GM18858 (cell line): ENCODE data around the gene UBAC2.
A peak's percentile ranks its signal among the peaks of the same experiment; 100 is the strongest.
"Not testable (repeated sequence)": the region's sequence is repeated elsewhere in the genome, so short reads cannot be mapped to it uniquely, and the experiment has no call there.

Experiments
- ATAC-seq: cut with Tn5 transposase; IDR thresholded peaks from one replicate; pipeline ENCODE4 v1.9.1; 2021; ENCODE audit not compliant: unreplicated experiment

UBAC2 gene

DNA sequence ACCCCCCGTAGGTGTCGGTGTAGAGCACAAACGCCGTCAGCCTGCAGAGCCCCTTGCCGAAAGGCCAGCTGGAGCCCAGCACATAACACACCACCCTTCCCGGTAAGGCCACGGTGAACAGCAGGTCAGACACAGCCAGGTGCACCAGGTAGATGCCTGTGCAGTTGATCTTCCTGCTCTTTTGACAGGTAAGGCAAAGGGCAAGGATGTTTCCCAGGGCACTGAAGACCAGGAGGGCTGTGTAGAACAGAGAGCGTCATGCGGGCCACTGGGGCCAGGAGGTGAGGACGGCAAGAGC lies 208.0 kb downstream of the UBAC2 start:
- ATAC-seq, result no peak

DNA sequence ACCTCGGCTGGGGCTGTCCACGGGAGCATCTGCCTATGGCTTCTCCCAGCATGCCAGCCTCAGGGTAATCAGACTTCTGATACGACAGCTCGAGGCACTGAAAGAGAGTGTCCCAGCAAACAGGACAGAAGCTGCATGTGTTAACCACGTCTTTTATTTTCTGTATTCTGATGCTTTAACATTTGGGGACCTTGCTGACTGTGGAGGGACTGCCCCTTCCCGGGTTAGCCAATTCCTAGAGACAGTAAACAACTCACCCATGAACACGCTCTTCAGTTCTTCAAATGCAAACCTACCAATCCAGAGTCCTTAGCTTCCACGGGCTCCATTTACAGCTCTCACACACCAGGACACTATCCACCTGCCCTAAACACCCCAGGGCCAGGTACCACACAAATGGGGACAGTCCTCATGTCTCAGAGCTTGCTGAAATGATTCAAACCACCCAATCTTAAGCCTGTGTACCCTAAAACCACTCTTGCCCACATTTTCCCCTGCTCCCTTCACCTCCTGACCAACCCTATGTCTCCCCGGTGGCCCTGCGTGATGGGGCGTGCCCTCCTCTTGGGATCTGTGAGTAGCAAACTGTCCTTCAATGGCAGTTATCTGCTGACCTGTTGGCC lies 208.9 kb downstream of the UBAC2 start:
- not testable (repeated sequence) for ATAC-seq

DNA sequence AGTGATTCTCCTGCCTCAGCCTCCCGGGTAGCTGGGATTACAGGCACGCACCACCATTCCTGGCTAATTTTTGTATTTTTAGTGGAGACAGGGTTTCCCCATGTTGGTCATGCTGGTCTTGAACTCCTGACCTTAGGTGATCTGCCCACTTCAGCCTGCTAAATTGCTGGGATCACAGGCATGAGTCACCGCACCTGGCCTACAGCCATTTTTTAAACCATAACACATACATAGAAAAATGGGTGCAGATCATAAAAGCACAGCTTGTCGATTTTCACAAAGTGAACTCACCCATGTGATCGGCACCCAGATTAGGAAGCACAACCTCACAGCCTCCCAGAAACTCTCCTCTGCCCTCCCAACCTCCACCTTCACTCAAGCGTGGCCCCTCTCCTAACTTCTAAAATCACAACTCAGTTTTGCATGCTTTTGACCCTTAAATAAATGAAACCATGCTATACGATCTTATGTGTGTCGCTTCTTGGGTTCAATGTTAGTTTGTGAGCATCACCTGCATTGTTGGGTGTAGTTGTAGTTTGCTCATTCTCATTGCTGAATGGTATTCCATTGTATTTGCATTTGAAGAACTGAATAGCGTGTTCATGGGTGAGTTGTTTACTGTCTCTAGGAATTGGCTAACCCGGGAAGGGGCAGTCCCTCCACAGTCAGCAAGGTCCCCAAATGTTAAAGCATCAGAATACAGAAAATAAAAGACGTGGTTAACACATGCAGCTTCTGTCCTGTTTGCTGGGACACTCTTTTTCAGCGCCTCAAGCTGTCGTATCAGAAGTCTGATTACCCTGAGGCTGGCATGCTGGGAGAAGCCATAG lies 210.2 kb downstream of the UBAC2 start:
- ATAC-seq, result not testable (repeated sequence)

DNA sequence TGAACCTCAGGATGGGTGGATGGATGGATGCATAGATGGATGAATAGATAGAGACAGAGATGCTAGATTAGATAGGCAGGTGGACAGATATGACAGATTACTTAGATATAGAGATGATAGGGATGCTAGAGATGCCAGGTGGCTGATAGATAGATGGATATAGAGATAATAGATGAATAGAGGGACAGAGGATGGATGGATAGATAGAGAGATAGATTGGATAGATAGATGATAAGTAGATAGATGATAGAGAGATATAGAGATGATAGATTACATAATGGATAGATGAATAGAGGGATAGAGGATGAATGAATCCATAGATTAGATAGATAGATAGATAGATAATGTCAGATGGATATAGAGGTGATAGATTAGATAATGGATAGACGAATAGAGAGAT lies 212.2 kb downstream of the UBAC2 start:
- ATAC-seq, result no peak

DNA sequence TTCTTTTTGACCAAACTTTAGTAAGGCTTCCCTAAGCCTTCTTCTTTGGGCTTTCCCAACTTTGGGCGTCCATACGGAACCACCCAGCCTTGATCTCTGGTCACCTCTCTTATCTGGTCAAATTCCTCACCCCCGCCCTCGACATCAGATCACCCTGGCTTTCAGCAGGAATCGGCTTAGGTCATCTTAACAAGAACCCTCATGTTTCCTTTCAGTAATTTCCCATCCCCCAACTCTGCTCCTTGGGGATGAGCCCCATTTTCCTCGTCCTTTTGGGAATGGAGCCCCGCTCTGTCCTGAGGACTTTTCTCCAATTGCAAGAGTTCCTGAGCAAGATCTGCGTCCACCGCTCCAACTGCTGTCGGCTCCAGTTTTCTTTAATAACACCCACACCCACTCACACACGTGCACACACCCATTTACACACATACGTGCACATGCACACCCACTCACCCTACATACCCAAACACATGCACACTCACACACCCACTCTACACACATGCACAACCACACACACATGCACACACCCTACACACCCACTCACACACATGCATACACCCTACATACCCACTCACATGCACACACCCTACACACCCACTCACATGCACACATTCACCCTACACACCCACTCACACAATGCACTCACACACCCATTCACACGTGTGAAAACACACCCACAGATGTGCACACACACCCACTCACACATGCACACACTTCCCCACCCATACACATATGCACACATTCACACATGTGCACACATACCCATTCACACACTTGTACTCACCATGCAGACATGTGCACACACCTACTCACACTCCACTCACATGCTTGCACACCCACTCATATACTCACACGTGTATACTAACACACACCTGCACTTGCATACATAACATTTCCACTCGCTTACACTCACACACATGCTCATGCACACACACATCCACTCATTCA lies 213.7 kb downstream of the UBAC2 start:
- no peak for ATAC-seq

DNA sequence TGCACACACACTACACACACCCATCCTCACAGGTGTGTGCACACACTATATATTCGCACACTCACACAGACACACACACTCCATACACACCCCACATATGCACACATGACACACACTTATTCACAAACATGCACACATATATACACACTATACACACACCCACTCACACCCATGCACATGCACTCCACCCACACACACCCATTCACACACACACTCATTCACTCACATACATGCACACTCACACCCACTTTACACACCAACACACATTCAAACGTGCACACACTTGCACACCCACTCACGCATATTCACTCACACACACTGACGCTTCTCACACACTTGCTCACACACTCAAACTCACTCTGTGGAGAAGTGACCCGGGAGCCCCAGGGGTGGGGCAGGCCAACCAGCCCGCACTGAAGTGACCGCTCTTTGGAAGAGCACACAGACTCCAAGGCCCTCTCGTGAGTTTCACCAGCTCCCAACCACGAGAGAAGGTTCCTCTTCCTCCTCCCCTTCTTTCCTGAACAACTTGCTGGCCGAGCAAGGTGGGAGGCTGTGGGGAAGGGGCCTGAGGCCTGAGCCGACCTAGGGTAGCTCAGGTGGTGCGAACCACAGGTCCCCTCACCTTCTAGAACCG lies 214.5 kb downstream of the UBAC2 start:
- ATAC-seq, result no peak

DNA sequence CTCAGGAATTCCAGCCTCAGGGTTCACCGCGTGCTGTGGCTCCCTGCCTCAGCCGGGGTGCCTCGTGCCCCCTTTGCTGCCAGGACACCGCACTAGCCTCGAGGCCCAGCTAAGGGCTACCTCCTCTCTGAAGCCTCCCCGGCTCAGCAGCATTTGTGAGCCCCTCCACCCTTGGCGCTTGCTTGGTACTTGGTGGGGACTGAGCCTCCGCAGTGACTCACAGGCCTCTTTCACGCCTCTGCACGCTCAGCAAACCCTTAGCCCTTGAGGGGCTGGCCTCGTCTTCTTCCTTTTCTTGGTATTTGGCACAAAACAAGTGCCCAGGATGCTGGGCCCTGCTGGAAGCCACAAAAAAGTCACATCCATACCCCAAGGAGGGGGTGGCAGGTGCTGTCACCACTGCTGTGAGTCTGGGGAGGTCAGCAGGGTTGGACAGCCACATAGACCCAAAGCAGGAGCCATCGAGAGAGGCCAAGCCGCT lies 215.2 kb downstream of the UBAC2 start:
- ATAC-seq, result no peak

DNA sequence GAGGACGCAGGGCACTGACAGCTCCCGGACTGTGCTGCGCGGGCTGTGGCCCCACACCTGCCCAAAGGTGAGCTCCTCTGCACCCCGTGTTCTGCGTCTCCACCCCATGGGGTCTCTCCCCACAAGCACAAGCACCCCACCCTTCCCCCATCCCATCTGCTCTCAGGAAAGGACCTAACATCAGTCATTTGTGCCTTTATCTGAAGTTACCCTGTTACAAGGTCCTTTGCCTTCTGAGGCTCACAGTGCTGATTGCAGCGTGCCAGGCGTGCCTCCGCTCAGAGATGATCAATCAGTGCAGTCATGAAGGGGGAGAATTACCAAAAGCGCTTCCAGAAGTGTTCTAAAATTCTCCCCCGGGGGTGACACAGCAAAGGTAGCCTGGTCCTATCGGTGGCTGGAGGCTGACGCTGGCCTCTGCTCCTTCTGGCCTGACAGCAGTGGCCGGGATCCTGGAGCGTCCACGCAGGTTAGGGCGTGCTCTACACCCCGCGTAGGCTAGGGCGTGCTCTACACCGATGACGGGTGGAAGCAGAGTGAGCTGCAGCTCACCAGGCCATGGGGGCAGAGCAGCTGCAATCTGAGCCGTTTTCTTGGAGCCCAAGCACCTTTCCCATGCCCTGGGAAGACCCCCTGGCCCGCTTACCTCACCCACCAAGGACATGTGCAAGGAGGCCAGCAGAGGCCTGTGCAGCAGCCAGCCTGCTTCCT lies 215.9 kb downstream of the UBAC2 start:
- ATAC-seq, result no peak

DNA sequence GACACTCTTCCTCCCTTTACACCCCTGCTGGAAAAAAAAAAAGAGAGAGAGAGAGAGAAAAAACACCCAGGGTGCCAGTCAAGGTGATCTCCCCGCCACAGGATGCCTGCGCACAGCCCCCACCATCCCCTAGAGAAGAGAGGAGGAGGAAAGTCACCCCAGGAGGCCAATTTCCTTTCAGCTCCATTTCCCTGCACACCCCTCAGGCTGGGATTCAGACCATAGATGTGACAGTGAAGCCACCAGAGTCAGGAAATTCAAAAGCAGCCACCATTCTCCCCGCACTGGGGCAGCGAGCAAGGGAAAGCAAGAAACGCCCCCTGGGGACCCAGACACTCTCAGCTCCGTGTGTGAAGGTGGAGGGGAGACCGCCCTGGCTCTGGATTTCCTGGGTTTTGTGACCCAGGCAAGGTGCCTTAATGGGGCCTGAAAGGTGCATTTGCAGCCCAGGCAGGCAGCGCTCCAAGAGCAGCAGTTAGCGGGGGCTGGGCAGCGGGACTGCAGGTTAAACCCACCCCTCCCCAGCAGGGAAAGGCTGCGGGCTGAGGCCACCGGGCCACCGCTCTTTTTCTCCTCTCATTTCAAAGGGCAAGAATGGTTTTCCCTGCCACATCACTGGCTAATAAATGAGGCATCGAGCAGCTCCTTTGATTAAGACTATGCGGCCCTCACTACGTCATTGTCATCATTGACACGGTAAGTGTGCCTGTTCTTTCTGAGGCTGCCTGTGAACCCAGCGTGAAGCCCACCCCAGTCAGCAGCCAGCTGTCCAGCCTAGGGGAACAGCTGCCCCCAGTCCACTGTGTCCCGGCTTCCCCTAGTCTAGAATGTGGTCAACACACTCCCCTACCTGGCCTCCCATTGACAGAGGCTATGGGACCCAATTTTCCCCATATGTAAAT lies 216.8 kb downstream of the UBAC2 start:
- no peak for ATAC-seq

DNA sequence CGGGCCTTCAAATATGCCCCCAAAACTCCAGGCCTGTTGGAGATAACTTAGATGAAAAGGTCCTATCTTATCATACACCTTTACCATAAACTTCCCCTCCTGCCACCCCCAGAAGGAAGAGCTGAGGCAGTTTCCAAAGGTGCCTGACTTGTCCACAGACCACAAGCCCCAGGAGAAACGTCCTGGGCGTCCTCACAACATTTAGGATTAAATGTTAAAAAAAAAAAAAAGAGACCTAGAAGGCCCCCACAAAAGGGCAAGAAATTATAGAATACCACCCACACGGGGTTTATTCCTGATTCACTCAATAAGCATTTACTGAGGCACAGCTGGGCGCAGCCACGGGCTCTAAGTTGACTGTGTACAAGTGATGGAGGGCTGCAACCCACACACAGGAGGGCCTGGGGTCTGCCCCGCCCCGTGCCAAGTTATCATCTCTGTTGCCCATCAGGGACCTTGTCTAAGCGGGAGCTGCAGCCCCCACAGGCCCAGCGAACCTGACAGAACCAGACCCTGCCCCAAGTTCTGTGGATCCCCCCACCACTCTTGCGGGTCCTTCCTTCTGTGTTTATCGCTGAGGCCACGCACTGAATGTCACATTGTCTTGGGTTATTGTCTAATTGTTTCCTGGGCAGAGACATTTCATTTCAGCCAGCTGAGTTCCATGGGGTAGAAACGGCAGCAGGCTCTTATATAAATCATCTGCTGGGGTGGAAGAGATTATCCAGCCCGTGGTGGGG lies 217.6 kb downstream of the UBAC2 start:
- ATAC-seq, result no peak

DNA sequence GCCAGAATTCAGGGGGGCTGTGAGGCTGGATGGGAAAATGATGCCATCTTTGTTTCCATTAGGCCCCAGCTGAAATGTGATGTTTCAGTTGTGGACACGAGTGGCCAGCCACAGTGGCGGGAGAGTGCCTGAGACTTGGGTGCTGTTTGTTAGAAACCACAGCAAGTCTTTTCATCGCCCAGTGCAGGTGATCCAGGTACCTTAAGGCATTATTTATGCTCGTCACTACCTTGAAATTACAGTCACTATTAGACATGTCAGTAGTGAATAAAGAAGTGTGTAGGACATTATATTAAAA lies 218.1 kb downstream of the UBAC2 start:
- no peak for ATAC-seq

DNA sequence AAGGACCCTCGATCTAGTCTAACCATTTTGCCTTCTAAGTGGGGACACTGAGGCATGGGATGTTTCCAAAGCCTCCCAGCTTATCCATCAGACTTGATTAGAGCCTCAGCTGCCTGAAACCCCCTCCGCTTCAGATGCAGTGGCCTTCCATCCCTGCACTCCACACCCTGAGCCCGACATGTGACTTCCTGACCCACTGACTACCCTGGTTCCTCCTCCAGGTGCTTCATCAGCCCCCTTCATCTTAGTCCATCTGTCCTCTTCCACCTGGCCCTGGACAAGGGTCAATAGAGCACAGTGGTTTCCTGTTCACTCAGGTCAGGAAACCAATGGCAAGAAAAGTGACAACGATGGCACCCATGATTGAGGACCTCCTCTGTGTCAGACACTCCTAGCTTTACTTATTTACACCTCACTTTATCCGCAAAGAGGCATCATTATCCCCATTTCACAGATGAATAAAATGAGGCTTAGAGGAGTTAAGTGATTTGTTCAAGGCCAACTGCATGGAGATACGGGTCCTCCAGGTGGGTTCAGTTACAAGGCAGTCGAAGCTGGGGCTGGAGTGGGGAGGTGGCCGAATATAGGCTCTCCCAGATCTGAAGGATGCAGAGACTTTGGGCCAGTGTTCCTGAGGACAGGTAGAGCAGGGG lies 219.1 kb downstream of the UBAC2 start:
- no peak for ATAC-seq

DNA sequence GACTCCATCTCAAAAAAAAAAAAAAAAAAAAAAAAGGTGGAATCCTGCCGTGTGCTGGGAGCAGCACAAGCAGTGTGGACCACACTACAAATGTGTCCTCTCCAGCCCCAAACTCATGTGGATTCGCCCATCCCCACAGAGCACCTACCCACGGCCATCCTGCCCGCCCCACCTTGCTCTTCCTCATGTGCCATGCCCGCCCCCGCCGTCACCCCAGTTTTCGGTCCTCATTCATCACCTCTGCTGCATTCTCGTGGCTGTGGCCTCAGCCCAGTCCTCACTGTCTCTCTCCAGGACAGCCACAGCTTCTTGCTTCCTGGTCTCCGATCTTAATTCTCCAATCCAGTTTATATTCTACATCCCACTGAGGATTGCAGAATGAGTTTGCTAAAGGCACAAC lies 220.6 kb downstream of the UBAC2 start:
- ATAC-seq, result no peak

DNA sequence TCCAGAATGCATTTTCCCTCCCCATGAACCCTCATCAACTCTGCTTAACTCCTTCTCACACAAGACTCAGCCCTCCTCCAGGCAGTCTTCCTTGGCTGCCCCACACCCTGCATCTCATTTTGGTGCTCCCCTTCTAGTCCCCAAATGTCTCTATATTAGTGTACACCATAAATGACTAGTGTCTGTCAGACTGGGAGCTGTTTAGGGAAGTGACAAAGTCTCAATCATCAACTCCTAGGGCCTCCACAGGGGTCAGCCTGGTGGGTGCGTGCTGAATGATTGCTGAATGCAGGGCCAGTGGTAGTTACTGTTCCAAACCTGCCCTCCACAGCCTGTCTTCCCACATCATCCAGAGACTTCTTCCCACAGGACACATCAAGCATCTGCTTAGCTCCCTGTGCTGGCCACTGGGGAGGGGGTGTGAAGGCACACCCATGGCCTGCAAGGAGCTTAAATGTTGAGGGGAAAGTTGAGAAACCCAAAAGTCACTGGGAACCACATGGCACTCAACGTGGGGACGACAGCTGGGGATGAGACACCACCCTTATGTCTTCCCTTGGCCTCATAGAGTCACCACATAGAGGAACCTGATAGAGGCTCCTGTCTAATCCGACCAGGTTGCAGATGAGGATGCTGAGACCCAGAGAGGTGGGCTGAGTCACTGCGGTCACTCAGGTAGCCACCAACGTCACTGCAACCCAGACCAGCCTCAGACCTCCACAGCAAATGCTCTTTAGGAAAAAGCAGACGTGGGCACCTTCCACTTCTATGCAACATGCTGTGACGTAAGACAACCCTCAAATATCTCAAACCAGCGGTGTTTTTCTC lies 221.3 kb downstream of the UBAC2 start:
- ATAC-seq, result no peak

DNA sequence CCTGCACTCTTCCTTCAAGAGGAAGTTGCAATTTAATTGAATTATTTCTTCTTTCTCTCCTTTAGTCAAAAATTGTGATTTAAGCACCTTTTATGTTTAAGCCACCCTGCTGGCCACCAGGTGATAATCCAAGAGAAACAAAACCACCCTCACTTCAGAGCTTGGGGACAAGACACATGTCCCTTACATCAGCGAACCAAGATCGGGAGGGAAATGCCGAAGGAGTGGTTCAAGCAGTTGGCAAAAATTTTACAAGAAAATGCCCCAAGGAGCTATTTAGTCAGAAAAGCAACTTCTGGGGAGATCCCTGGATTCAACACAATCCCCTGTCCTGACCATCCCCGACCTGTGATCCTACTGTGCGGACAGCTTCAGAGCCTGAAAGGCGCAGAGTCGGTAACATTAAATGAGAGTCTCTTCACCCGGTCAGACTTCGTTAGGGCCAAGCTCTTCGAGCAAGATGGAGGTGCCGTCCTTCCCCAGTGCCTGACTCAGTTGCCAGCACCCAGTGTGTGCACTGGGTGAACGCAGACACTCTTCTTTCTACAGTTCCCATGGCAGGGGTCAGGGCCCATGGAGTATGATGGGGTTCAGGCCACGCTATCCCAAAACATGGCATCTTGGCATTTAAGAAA lies 222.0 kb downstream of the UBAC2 start:
- ATAC-seq, result no peak

DNA sequence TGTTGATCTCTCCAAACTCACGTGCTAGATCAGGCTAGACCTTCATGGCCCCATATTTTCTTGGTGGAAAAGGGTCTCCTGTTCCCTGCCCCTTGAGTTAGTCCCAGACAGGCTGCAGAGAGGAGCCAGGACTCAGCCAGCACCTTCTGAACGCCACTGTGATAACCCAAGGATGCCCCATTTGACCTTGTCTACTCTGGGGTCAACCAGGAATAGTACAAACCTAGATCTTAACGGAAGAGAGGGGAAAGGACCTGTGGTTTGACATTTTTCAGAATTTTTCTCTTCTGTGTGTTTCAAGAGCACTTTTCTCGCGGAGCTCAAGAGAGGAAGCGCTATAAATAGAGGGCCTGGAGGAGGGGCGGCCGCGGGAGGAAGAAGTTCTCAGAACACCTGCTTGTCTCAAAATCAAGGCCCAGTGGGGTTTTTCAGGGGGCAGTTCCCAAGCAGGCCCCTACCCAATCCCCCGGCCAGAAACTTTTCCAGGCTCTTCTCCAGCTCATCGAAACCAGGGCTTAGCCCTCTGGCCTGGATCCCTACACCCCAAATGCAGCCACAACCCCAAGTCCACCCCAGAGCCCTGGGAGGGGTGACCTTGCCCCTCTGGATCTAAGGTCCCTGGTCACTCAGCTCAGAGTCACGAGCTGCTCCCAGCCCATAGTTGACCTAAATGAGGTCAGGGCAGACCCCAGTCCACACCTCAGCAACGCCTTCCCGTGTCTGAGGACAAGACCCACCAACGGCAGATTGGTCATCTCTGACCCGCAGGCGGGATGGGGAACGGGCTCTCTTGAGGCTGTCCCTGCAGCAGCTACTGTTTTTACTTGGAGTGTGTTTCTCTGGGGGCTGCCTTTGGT lies 225.1 kb downstream of the UBAC2 start:
- peak; percentile 59 for ATAC-seq
